Daoy (cell line): ENCODE data around the gene LAMC1. TPM values are rescaled to one million over a fixed set of nuclear protein-coding genes. Genes with fewer than 3 reads are reported as not detected.

Source experiments
- DNase-seq: peaks from one replicate; pipeline ENCODE4 v3.0.0-alpha.2; 2015; ENCODE audit warnings: low read depth
- total RNA-seq: library from RNA; depleted of rRNA; stranded (reverse); fragments of >200 nt; shearing (Covaris generic); gene quantifications from 2 replicates; pipeline ENCODE4 v1.2.3, GENCODE V29; 2014; rRNA removed

LAMC1 gene
- total RNA-seq = 106 and 117 TPM in 2 replicates

DNA sequence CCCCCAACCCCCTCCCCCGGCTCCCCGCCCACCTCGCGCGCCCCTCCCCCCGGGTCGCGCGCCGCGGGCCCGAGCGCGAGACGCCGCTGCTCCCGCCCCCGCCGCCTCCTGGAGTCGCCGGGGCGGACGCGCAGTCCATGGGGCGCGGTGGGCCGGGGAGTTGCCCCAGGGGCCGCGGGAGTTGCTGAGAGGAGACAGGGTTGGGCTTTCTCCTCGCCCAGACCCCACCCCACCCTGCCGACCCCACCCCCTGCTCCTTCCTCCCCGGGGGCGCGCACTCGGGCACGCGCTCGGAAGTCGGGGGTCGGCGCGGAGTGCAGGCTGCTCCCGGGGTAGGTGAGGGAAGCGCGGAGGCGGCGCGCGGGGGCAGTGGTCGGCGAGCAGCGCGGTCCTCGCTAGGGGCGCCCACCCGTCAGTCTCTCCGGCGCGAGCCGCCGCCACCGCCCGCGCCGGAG lies at the start of gene LAMC1:
Gene LAMC1 (plus strand): TSS at position 275 of the 455 bp plus-strand sequence. CDS start 297 bp downstream, outside the sequence.
- peak; percentile 92 for DNase-seq

DNA sequence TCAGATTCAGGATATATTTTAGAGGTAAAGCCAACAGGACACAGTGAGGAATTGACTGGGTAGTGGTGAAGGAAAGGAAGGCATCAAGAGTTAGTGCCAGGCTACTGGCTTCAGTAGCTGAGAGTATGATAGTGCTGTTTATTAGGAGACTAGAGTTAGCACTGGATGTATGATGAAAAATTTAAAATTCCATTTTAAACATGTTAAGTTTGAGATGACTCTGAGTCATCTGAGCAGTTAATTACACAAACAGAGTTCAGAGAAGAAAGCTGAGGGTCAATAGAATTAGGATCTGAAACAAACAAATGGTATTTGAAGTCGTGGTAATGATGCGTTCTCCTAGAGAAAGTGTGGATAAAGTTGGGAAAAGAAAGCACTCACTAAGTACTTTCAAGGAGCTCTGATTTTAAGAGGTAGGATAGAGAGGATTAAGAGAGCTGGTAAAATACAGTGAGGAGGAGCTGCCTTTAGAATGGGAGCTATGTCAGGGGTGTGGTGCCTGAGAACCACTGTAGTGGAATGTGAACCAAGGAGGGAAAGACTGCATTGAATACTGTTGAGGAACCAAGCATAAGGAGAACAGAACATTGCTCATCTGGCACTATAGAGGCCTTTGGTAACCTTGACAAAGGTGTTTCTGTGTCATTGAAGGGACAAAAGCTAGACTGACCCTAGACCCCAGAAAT lies 48.6 kb upstream of the LAMC1 start:
- DNase-seq = no peak

DNA sequence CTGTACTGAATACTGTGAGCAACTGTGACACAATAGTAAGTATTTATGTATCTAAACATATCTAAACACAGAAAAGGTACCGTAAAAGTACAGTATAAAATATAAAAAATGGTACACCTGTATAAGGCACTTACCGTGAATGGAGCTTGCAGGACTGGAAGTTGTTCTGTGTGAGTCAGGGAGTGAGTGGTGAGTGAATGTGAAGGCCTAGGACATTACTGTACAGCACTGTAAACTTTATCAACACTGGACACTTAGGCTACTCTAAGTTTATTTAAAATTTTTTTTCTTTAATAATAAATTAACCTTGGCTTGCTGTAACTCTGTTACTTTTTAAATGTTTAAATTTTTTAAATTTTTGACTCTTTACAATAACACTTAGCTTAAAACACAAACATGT lies 45.7 kb upstream of the LAMC1 start:
- DNase-seq = no peak

DNA sequence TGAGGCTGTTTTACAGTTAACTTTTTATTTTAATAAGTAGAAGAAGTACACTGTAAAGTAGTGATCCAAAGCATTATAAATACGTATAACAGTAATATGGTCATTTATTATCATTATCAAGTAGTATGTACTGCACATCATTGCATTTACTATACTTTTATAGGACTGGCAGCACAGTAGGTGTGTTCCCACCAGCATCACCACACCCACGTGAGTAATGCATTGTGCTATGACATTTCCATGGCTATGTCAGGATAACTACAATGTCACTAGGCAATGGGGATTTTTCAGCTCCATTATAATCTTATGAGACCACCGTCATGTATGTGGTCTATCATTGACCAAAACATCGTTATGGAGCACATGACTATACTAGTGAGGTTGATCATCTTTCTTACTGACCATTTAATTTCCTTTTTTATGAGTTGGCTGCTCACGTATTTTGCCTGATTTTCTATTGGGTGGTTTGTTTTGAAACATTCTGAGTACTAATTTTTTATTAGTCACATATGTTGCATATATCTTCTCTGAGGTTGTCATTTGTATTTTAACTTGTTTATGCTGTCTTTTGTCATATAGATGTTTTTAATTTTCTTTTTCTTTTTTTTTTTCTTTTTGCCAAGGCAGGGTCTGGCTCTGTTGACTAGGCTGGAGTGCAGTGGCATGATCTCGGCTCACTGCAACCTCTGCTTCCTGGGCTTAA lies 44.9 kb upstream of the LAMC1 start:
- DNase-seq = peak; percentile 21

DNA sequence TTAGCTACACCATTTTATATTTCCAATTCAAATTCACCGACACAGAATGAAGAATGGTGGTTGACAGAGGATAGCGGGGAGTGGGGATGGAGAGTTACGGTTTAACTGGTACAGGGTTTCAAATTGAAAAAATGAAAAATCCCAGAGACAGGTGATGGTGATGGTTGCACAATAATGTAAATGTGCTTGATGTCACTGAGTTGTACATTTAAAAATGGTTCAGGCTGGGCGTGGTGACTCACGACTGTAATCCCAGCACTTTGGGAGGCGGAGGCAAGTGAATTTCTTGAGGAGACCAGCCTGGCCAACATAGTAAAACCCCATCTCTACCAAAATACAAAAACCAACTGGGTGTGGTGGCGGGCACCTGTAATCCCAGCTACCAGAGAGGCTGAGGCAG lies 39.1 kb upstream of the LAMC1 start:
- no peak for DNase-seq

DNA sequence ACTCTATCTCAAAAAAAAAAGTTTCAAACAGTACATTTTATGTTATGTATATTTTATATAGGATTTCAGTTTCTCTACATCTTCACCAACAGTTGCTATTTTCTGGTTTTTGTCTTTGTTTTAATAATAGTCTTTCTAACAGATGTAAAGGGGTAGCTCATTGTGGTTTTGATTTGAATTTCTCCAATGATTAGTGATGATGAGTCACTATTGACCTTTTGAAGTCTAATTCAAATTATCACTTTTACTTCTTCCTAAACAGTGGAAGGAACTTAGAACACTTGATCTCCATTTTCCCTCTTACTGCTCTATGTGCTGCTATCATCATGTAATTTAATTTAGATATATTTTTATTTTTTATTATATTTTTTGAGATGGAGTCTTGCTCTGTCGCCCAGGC lies 38.6 kb upstream of the LAMC1 start:
- DNase-seq = no peak

DNA sequence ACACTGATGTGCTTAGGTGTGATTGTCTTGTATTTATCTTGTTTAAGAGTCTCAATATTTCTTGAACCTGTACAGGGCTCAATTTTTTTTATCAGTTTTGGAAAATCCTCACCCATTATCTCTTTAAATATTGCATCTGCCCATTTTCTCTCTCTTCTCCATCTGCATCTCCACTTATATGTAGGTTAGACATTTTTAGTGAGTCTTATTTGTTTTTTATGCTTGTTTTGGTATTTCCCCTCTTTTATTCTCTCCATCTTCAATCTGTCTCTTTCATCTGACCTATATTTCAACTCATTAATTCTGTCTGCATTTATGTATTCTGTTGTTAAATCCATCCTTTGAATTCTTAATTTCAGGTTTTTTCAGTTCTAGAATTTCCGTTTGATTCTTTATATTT lies 37.3 kb upstream of the LAMC1 start:
- no peak for DNase-seq

DNA sequence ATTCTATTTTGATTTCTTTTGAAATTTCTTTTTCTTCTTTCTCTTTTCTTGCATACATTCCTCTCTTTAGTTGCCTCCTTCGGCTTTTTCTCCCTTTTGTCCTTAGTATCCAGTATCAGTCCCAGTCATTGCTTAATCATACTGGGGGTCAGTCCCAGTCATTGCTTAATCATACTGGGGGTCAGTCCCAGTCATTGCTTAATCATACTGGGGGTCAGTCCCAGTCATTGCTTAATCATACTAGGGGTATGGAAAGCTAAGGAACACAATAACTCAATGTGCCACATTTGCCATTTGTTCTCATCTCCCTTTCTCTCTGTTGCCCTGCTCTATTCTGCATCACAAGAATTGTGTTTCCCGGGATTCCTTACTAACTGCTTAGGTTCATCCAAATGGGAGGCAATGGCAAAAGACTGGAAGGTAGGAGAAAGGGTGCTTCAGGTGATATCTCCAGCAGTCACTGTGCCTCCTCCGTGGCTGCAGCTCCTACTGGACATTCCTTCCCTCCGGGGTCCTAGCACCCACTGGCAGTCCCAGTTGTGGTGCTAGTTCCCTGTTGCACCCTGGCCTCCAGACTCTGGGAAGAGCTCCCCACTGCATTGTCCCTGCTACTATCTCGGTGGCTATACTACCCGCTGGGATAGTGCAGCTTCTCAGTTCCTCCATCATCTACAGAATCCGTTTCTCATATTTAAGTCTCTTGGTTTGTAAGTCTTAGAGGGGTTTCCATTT lies 32.6 kb upstream of the LAMC1 start:
- no peak for DNase-seq

DNA sequence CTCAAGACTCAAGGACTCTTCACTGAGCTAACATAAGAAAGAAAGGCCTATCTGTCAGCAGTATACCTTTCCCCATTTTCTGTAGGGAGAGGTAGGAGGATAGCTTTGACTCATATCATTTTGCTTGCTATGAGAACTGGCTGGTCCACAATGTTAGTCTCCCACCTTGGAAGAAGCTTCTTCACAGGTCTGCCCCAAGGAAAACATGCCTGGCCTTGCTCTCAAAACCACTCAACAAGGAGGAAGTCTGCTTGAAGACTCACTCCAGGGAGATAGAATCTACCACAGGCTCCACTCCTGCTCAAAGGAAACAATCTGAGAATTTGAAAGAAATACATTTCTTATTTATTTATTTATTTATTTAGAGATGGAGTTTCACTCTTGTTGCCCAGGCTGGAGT lies 29.5 kb upstream of the LAMC1 start:
- DNase-seq = no peak

DNA sequence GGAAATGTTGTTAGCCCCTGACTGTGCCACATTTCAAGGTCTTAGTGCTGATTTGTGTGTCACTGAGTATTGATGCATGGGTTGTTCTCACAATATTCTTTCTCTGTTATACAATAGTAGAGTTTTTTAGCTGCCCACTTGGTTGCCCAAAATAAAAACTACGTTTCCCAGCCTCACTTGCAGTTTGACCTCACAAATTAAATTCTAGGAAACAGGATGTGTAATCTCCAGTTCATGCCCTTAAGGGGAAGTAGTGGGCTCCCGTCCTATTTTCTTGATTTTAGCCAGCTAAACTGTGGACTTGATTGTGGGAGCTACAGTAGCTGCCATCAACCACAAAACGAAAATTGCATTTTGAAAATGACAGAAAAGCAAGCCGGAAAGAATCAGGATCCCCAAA lies 27.3 kb upstream of the LAMC1 start:
- no peak for DNase-seq

DNA sequence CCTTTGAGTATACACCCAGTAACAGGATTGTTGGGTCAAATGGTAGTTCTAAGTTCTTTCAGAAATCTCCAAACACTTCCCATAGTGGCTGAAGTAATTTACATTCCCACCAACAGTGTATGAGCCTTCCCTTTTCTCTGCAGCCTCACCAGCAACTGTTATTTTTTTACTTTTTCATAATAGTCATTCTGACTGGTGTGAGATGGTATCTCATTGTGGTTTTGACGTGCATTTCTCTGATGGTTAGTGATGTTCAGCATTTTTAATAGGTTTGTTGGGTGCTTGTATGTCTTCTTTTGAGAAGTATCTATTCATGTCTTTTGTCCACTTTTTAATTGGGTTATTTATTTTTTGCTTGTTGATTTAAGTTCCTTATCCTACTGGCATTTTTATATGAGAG lies 26.4 kb upstream of the LAMC1 start:
- no peak for DNase-seq

DNA sequence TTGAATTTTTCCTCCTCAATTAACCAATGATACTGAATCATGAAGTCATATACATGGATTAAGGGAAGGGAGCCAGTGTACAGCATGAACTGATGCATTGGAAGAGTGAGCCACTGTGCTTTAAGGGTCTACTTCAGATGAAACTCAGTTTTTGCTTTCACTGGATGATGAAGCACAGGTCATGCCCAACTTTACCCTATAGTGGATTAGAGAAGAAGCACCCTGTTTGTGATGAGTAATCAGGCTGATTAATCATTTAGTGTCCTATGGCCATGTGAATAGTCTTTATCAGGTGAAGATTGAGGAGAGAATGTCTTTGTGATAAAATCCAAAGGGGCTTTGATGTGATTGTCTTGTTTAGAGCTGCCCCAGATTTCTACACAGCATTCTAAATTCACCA lies 24.7 kb upstream of the LAMC1 start:
- no peak for DNase-seq

DNA sequence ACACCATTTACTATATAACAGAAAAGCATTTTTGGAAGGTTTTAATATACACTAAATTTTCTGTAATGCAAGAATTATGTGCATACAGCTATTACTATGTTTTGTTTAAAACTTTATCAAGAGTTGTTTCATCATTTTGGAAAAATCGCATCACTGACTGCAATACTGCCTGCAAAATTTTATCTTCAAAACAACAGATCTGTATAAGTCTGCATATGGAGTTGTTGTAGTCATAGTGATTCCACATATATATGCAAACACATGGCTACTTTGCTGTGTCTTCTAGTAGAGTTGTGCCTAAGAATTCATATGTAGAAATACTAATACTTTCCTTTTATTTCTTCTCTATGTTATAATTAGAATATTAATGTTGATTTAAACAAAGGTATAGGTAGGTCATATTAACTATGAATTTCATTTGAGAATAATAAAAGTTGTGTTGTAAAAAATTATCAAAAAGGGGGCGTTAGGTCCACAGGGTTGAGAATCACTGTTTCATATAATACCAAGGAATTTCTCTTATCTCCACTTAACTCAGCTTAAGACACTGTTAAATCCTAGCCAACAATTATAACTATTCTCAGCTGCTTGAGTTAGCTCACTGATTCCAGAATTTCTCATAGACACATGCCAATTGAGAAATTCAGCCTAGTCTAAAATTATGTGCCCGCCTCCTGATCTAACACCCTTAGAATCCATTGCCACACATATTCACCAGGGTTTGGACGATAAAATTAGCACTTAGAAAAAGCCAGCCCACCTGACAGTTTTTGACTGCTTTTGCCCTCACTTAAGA lies 22.9 kb upstream of the LAMC1 start:
- no peak for DNase-seq

DNA sequence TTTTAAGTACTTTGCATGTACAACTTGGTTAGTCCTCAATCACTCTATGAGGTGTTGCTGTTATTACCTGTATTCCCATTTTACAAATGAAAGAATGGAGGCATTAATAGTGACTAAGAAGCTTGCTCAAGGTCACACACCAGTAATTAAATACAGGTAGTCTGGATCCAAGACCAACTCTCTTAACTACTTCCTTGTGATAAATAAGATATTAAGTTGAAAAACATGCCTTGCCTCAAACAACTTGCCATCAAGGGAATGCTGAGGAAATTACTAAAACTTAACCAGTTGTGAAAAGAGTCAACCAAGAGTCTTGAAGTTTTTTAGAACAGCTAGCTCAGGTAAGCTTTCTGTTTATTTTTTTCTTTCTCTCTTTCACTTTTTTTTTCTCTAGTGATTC lies 21.0 kb upstream of the LAMC1 start:
- DNase-seq = no peak

DNA sequence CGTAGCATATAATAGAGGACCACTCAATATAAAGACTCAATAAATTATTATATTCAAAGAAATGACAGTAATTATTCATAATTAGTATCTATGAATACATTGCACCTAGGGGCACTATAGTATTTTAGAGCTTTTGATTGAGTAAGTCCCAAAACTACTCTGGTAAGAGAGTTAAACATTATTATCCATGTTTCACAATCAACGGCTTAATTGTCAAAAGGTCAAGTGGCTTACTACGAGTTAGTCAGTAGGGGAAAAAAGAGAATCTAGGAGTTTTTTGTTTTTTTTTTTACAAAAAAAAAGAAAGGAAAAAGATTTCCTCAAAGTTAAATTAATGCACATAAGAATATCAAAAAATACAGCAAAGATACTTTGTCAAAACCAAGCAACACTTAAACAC lies 20.4 kb upstream of the LAMC1 start:
- DNase-seq = no peak

DNA sequence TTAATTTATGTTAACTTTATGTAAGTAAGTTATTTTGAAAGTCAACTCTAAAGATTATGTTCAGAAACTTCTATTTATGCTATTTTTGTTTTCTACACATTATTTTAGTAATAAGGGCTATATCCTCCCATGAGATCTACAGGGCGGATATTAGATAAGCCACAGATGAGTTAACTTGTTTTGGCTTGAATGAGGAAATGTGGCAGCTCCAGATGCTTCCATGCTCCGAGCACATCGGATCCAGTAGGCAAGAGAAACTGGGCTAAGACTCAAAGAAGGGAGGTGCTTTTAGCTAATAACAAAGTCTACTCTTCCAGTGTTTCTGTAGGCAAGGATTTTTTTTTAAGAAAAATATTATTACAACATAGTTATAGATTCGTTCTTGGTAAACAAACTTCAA lies 20.0 kb upstream of the LAMC1 start:
- DNase-seq = no peak

DNA sequence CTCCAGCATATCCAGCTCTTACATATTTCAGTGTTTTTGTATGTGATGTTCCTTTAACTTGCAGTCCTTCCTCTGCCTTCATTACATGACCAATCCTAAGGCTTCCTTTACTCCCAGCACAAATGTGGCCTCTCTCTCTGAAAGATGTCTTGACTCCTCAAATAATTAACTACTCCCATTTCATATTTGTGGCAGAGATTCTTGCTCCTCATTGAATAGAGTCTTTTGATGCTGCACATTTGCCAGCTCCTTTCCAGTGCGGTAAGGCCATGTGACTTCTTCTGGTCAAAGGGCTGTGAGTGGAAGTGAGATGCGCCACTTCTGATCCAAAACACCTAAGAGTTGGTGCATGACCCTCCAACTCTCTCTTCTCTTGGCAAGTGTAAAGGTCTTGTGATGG lies 19.1 kb upstream of the LAMC1 start:
- DNase-seq = no peak

DNA sequence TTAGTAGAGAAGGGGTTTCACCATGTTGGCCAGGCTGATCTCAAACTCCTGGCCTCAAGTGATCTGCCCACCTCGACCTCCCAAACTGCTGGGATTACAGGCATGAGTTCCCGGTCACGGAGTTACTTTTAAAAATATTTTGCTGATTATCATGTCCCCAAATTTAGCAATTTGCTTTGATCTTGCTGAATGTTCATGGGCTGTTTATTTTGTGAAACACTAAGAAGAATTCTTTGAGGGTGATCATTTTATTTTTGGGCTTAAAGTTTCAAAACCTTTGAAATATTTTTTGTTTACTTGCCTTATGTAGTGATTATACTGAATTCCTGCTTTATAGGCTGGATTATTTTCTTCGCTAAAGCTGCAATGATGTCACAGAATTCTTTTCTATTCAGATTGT lies 11.4 kb upstream of the LAMC1 start:
- no peak for DNase-seq

DNA sequence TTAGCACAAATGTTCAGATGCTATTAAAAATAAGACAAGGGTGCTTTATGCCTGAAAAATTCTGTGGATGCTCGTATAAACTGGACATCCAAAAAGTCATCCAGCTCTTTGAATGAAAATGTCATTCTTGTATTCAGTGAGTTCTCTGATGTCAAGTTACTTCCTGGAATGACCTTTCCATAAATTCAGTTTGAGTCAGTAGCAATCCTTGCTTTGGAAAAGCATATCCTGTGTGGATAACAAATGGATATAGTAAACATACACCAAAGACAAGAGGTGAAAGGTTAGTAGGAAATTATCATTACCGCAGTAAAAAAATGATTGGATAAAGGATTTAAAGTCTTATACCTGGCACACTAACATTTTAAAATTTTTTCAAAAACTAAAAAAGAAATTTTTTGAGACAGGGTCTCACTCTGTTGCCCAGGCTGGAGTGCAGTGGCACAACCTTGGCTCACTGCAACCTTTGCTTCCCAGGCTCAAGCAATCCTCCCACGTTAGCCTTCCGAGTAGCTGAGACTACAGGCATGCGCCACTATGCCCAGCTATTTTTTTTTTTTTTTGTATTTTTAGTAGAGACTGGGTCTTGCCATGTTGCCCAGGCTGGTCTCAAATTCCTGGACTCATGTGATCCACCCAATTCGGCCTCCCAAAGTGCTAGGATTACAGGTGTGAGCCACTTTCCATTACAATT lies 10.8 kb upstream of the LAMC1 start:
- no peak for DNase-seq

DNA sequence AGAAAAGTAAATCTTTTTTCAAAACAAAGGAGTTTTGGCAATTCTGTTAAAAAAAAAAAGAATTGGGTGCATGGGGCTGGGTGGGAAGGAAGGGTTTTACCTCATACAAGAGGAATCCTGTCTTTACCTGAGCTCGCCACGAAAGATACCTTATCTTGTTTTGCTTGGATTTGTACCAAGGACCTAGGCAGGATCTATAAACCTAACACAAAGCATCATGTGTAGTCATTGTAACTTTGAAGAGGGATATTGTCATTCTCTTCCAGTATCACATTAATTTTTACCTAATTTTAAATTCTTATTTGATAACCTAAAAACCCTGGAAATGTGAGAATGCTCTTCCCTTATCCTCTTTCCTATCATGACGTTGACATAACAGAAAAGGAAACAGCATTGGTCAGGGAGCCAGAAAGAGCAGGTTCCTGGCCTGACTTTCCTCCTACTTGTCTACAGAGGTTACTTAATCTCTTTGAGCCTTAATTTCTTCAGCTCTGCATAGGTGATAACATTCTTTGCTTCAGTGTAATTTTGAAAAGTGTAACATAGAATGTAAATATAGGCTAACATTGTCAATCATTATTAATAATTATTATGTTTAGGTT lies 4.0 kb upstream of the LAMC1 start:
- DNase-seq = no peak

DNA sequence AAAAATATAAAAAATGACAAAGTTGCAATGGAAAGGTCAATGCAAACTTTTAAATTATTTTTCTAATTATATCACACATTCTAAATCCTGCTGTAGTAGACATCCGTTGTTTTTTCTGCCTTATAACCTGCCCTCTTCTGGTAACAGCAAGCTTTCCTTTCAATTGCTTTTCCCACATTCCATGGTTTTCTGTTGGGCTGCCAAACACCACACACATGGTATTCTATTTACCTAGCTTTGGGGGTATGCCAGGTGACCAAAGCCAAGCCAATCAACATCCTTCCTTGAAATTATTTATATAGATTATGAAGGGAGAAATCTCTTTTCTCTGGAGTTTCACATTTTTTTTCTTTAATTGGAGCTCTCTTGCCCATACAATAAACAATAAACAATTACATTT lies 3.4 kb upstream of the LAMC1 start:
- peak; percentile 62 for DNase-seq
